HL-60/S4 treated with phorbol 12-myristate 13-acetate at 8.2 ng/mL for 4 days and 3 days (cell line): ENCODE data around the gene LRIF1.
"Not testable (repeated sequence)": the region's sequence is repeated elsewhere in the genome, so short reads cannot be mapped to it uniquely, and the experiment has no call there.

Experiments
- in situ Hi-C: fragments of 300-500 bp; cut with MboI; formaldehyde crosslinking; loops from 2 replicates; pipeline ENCODE4 v1.15.0; 2022; ENCODE audit warnings: low sequenced_read_pairs

LRIF1 gene

DNA sequence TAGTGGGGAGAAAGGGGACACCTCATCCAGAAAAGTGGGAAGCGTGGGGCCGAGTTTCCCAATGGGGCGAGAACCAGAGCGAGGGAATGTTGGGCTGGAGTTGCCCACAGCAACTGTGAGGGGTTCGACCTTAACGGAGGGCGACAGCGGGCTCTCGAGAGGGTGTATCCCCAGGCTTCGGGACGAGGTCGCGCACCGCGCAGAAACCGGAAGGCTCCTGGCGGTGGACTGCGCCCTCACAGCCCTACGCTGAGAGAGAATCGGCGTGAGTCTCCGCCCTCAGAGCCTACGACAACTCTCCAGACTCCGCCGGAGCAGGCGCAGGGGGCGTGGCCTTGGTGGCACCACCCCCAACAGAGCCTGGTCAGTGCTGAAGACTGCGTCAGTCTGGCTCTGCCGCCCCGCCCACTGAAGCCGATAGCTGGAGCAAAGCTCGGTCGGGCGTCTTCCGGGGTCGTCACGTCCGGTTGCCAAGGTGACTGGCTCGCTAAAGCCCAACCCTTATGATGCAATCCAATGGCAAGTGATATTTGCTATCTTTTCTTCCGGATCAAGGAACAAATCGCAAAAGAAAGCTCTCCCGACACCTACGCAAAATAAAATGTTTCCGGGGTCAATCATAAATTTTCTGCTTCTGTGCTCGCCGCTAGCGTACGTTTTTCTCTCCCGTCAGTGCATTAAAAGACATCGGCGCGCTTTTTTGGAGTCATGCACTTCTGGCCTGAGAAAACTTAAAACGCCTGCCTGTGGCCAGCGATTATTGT lies at the start of gene LRIF1:
Gene LRIF1, minus strand, starts transcription at position 232 of the 764 bp plus-strand sequence. CDS start 234 bp downstream, outside the sequence.
- in situ Hi-C loops: no loop called here

- in situ Hi-C loops: no loop called here
Observed at GRCh38 chr1:111008031-111008430, 44.3 kb upstream of the LRIF1 start.

GRCh38 chr1:111006556-111006955 lies 42.8 kb upstream of the LRIF1 start:
- in situ Hi-C loops: no loop called here

DNA sequence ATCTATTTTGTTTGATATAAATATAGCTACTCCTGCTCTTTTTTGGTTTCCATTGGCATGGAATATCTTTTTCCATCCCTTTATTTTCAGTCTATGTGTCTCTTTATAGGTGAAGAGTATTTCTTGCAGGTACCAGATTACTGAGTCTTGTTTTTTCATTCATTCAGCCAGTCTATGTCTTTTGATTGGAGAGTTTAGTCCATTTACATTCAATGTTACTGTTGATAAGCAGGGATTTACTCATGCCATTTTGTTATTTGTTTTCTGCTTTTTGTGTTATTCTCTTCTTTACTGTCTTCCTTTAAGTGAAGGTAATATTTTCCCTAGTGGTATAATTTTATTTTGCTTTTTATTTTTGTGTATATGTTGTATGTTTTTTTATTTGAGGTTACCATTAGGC lies 35.9 kb upstream of the LRIF1 start:
- in situ Hi-C loops: not testable (repeated sequence)

GRCh38 chr1:110992329-110992728 lies 28.6 kb upstream of the LRIF1 start:
- in situ Hi-C loops: not testable (repeated sequence)

GRCh38 chr1:110991295-110991694 lies 27.6 kb upstream of the LRIF1 start:
- in situ Hi-C loops: not testable (repeated sequence)

GRCh38 chr1:110990541-110990940 lies 26.8 kb upstream of the LRIF1 start:
- in situ Hi-C loops: no loop called here

DNA sequence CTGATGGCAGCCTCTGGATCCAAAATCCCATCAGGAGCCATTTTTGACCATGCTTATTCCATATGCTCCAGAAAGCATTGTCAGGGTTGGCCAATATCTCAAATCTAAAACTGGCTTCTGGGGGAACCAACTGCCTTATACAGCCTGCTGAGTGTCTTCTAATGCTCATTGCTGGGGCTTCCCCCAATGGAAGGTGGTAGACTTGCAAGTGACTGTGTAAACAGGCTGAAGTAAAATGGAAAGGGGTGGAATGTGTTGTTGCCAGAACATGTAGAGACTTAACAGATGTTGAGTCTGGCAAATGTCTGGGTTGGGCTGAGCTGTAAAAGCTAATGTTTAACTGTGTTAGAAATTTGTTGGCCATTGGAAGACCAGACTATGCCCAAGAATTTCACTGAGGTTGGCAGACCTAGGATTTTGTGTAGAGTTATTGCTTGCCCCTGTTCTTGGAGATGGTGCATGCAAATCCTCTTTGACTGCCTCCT lies 22.7 kb upstream of the LRIF1 start:
- in situ Hi-C loops: no loop called here

GRCh38 chr1:110982320-110982719 lies 18.6 kb upstream of the LRIF1 start:
- in situ Hi-C loops: no loop called here

DNA sequence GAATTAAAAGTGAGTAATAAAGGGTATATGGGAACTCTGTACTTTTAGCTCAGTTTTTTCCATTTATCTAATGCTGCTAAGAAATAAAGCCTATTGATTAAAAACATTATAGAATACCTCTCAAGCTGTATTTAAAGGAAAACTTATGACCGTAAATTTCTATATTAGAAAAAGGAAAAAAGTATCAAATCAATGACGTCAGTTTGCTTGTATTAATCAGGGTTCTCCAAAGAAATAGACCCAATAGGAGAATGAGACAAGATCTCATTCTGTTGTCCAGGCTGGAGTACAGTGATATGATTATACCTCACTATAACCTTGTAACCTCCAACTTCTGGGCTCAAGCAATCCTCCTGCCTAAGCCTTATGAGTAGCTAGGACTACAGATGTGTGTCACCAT lies 15.4 kb upstream of the LRIF1 start:
- in situ Hi-C loops: no loop called here

DNA sequence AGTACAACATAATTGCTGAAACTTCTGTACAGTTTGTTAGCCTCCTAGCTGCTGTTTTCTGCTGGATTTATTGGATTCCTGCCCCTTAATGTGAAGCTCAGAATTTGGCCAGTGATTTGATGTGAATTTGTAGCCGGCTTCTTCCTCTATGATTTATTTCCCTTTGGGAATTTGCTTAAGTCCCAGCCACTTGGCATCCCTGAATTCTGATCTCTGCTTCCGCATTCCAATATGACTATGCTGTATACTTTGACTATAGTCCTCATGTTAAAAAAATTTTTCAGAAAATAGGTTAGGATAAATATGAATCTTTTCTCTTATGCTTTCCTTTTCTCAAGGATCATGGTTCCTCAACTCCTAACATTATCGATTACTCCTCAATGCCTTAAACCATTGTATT lies 12.4 kb upstream of the LRIF1 start:
- in situ Hi-C loops: no loop called here

DNA sequence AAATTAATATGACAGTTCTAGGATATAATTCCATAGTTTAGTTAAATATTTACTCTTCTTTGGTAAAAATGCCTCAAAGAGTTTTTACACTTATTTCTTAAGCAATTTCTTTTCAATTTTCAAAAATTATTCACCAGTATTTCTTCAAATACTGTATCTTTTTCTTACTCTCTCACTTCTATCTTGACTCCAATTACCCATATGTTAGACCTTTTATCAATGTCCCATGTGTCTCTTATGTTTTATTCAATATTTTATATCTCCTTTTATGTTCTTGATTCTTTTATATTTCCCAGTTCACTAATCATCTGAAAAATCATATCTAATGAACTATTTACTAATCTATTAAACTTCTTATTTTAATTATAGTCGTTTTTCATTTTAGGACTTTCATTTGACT lies 11.5 kb upstream of the LRIF1 start:
- in situ Hi-C loops: no loop called here

- in situ Hi-C loops: no loop called here
Observed at GRCh38 chr1:110967256-110967655, 3.5 kb upstream of the LRIF1 start.

GRCh38 chr1:110964455-110964903 lies 757 bp upstream of the LRIF1 start:
- in situ Hi-C loops: no loop called here

DNA sequence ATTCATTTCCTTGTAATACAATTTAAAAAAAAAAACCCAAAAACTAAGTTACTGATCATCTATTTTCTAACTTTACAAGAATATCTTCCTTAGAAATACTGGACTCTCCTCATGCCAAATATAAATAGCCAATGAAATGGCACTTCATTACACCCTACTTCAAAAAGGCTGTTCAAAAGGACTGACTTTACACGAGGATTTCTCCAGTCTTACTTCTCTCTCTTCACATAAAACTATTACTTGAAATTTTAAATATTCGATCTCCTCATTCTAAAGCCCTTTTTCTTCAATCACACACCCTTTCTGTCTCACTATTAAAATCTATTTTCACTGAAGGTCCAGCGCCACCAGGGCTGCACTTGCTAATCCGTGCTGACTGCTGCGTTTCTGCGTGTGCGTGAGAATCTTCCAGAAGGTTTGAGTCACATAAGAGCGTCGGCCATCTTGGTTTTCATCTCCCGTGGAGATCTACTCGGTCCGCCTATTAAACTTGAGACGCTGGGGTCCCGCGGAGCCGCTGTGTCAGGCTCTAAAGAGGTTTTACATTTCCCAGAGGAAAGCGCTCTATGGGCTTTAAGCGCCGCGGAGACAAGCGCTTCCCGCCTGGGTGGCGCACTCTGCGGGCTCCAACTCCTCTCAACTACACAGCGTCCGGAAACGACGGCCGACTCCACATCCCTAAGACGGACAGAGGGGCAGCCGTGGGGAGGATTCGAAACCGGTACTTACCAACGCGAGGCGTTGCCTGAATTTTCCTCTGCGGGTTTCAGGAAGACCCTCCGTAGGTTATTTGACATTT lies 631 bp downstream of the LRIF1 start:
- in situ Hi-C loops: no loop called here

DNA sequence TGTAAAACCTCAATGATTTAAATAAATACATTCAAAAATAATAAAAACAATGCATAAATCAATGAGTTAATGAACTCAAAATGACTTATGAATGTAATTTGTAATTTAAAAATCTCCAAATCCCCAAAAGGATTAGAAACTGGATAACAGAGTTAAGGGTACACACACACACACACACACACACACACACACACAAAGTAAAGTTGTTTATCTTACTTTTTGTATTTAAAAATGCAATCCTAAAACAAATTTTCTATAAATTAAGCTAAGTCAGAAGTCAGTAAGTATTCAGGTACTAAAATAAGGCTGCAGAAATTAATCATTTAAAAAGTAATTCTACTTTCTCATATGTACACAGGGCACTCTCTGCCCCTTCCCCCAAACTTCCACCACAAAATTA lies 1.8 kb downstream of the LRIF1 start:
- in situ Hi-C loops: no loop called here

GRCh38 chr1:110960777-110961420 lies 2.8 kb downstream of the LRIF1 start:
- in situ Hi-C loops: no loop called here

DNA sequence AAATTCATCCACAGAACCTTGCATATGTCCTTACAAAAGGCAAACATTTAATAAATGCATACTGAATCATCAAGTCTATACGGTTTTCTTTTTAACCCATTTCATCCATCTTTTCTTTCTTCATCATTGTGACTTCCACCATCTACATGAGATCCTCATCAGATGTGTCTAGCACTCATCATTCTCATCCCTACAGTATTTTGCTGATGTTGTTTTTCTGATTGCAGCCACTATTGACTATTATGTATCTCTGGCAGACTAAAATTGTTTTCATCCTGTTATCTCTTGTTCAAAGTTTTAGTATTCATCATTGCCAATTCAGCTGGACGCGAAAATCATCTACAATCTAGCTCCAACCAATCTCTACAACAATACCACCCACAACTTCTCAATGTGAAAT lies 5.9 kb downstream of the LRIF1 start:
- in situ Hi-C loops: no loop called here

DNA sequence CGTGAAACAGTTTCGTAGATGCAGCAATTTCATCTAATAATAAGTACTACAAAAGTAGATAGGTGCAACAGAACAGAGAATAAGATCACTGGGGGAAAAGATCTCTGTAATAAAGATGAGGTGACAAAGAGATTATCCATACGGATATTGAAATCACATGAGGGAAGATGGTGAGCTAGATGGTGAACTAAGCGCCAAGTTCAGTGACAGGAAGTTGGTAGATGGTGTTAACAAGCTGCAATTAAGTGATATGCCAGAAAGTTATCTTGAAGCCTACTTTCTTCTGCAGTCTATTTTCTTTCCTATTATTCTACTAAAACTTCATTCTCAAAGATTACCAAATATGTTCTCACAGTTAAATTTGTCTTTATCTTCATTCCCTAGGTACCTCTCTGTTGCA lies 7.1 kb downstream of the LRIF1 start:
- in situ Hi-C loops: no loop called here

DNA sequence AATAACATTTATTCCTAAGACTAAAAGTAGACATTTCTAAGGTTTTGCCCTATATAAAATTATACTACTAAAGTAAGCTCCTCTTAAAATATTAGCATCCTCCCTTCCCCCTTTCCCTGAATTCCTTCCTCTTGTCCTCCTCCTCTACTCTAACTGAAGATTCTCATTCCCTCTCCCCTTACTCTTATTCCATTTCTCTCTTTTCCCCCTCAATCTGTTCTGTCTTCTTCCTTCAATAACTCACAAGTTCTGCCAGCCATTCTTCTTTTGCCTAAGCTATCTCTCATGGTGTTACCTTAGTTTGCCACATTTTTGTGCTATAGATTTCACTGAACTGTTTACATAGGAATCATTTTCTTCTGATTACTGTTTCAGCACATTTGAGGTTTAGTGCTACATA lies 10.7 kb downstream of the LRIF1 start:
- in situ Hi-C loops: no loop called here

DNA sequence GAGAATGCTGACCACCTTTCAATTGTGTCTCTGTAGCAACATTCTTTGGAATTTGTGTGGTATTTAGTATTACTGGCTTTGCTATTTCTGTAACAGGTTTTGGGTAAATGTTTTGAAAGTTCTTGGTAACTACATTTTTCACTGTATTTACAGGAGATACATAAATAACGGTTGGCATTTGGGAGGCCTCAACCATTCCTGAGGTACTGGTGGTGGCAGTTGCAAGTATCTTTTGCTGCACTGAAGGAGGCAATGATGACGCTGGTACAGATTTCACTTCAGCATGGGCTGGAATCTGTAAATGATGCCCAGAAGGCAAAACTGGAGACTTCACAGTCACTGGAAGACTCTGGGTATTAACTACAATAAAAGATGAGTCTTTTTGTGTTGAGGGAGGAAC lies 11.7 kb downstream of the LRIF1 start:
- in situ Hi-C loops: no loop called here

DNA sequence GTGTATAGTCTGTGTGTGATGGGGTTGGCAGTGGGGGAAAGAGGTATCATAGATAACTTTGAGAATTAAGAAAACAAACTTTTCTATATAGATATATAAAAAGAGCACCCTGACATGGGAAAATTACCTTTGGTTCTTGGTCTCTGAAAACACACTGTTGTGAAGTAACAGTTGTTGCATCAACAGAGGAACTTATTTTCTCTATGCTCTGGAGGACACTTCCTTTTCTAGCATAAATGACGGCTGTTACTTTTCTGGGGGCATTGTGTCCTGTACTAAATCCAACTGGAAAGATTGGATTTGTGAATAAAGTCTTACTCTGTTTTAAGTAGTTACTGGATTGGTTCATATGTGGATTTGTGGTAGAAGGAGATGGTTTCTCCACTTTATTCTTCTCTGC lies 12.6 kb downstream of the LRIF1 start:
- in situ Hi-C loops: no loop called here
